ENCODE results near the gene OR2B2. TPM values are rescaled to one million over a fixed set of nuclear protein-coding genes. Genes with fewer than 3 reads are reported as not detected.

The OR2B2 gene
- total and polyA plus RNA-seq, 7 donors: not detected

DNA sequence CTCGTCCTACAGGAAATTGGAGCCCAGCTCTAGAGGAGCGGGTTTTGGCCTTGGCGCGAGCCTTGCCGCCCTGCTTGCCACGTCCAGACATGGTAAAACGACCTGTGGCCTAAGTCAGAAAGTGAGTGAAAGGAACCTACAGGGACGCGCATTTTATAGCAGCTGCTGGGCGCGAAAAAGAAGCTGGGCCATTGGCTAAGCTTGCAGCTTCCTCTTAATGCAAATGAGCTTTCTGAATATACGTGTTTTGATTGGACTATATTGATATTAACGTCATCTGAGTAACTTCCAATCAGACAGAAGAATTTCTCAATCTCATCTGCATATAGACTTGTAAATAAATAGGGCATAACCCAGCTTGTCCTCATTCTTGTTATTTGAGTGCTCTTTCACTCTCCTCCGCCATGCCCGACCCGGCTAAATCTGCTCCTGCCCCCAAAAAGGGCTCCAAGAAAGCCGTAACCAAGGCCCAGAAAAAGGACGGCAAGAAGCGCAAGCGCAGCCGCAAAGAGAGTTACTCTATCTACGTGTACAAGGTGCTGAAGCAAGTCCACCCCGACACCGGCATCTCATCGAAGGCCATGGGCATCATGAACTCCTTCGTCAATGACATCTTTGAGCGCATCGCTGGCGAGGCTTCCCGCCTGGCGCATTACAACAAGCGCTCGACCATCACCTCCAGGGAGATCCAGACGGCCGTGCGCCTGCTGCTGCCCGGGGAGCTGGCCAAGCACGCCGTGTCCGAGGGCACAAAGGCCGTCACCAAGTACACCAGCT, 18.9 kb downstream of the OR2B2 start:
- TF ChIP-seq, protein P1, sequence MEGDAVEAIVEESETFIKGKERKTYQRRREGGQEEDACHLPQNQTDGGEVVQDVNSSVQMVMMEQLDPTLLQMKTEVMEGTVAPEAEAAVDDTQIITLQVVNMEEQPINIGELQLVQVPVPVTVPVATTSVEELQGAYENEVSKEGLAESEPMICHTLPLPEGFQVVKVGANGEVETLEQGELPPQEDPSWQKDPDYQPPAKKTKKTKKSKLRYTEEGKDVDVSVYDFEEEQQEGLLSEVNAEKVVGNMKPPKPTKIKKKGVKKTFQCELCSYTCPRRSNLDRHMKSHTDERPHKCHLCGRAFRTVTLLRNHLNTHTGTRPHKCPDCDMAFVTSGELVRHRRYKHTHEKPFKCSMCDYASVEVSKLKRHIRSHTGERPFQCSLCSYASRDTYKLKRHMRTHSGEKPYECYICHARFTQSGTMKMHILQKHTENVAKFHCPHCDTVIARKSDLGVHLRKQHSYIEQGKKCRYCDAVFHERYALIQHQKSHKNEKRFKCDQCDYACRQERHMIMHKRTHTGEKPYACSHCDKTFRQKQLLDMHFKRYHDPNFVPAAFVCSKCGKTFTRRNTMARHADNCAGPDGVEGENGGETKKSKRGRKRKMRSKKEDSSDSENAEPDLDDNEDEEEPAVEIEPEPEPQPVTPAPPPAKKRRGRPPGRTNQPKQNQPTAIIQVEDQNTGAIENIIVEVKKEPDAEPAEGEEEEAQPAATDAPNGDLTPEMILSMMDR (IDR thresholded peaks at IDR 0.05): no peak
- H3K4me1 ChIP-seq: peaks cover 4% of the 10 kb centered on the region
- peak overlapping the region; percentile 37 for H3K27ac ChIP-seq
- DNase-seq (peak; percentile 66 to 80), ATAC-seq (peak; percentile 65 to 78 (median 72))
- no peaks in the 10 kb centered on the region for H3K36me3 ChIP-seq (ENCODE audit: insufficient read depth in 1 of 2, low read depth in 1 of 2)
- H3K27me3 ChIP-seq (ENCODE audit: insufficient read depth in 3 of 3, low read length in 2 of 3): peaks cover 0 to 31% (median 0%) of the 10 kb centered on the region in 3 donors
- peak overlapping the region; percentile 77 for H3K4me3 ChIP-seq
- 0 to 1% (median 0%) methylated on average over 41 of the region's 41 CpGs for WGBS, 3 donors
- intact Hi-C loops (cut with DNase I): loop anchor here (2.0 to 10.0 kb wide), 4 partner anchors 141 to 766 kb away; partner anchors contain the start of gene ZNF184 (in 1 of the 2)
- H3K9me3 ChIP-seq: no peaks in the 10 kb centered on the region

DNA sequence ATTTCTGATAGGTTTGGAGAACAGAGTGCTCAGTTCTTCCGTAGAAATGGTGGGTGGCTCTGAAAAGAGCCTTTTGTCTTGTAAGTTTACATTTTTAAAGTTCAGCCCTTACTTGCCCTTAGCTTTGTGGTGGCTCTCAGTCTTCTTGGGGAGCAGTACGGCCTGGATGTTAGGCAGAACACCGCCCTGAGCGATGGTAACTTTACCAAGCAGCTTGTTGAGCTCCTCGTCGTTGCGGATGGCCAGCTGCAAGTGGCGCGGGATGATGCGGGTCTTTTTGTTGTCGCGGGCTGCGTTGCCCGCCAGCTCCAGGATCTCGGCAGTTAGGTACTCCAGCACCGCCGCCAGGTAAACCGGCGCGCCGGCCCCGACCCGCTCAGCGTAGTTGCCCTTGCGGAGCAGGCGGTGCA, 19.5 kb downstream of the OR2B2 start:
- WGBS, 3 donors: 4 to 5% (median 4%) methylated on average over 26 of the region's 26 CpGs
- Histone ChIP-seq H3K36me3 (ENCODE audit: insufficient read depth in 1 of 2, low read depth in 1 of 2) (no peaks in the 10 kb centered on the region), H3K27ac (peak overlapping the region; percentile 37), H3K4me3 (peak overlapping the region; percentile 77), H3K9me3 (no peaks in the 10 kb centered on the region), H3K27me3 (ENCODE audit: insufficient read depth in 3 of 3, low read length in 2 of 3) (peaks cover 0 to 33% (median 0%) of the 10 kb centered on the region in 3 donors), H3K4me1 (peaks cover 4% of the 10 kb centered on the region)
- DNase-seq (no peak), ATAC-seq (no peak)
- TF ChIP-seq, protein P1 (IDR thresholded peaks at IDR 0.05): no peak
- intact Hi-C loops (cut with DNase I): loop anchor here (2.0 to 10.0 kb wide), 4 partner anchors 140 to 765 kb away; partner anchors contain the start of gene ZNF184 (in 1 of the 2)

DNA sequence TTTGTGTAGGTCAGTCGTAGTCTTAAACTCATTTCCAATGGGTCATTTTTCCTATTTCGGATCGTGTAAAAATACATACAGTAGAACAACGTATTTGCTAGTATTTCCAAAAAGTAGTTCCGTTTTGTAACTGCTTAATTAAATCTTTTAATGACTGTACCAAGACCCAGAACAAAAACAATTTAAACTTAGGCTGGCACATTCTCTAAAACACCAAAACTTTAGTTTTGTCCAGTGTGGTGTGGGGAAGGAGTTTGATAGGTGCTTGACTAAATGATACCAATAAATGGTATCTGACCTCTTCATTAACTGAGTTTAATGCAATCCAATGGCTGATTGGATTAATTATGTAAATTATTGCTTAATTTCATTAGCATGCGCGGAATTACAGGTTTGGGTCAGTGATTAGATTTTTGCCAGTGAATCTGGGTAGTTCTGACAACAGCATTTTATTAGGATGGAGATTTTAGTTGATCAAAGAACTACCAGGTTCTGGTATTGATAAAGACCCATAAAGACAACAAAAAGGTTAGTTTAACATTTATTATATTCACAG, 20.8 kb downstream of the OR2B2 start:
- Histone ChIP-seq H3K27me3 (ENCODE audit: insufficient read depth in 3 of 3, low read length in 2 of 3) (peaks cover 0 to 40% (median 0%) of the 10 kb centered on the region in 3 donors), H3K9me3 (no peaks in the 10 kb centered on the region), H3K4me3 (peak overlapping the region; percentile 54), H3K36me3 (ENCODE audit: insufficient read depth in 1 of 2, low read depth in 1 of 2) (no peaks in the 10 kb centered on the region), H3K4me1 (peaks cover 4% of the 10 kb centered on the region), H3K27ac (no peak overlapping the region)
- TF ChIP-seq, protein P1 (IDR thresholded peaks at IDR 0.05): no peak
- no peak for ATAC-seq
- 50 to 56% (median 51%) methylated on average over 7 of the region's 7 CpGs for WGBS, 3 donors
- DNase-seq: no peak
- intact Hi-C loops (cut with DNase I): loop anchor here (5.0 to 10.0 kb wide), 3 partner anchors 139 to 764 kb away; no protein-coding TSS in a partner anchor

DNA sequence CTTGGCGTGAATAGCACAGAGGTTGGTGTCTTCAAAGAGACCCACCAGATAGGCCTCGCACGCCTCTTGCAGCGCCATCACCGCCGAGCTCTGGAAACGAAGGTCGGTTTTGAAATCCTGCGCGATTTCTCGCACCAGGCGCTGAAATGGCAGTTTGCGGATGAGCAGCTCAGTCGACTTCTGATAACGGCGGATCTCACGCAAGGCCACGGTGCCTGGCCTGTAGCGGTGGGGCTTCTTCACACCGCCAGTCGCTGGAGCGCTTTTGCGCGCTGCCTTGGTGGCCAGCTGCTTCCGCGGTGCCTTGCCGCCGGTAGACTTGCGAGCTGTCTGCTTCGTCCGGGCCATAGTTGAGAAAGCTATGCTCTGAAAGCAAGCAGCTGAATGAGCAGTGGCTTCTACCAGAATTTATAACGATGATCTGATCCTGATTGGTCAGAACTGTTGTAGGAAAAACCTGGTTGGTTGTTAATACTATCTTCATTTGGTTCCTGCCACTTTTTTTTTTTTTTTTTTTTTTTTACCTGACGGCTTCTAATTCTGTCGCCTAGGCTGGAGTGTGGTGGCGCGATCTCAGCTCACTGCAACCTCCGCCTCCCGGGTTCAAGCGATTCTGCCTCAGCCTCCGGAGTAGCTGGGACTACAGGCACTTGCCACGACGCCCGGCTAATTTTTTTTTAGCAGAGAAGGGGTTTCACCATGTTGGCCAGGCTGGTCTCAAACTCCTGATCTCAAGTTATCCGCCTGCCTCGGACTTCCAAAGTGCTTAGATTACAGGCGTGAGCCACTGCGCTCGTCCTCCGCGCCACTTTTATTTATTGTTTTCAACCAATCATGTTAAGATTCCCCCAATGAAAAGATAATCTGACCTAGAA, 21.5 kb downstream of the OR2B2 start:
- 2 to 3% (median 3%) methylated on average over 49 to 50 of the region's 50 CpGs for WGBS, 3 donors
- intact Hi-C loops (cut with DNase I): loop anchor here (5.0 to 10.0 kb wide), 3 partner anchors 138 to 763 kb away; no protein-coding TSS in a partner anchor
- H3K4me1 ChIP-seq: peaks cover 4% of the 10 kb centered on the region
- peak in 1 of 4 donors; percentile 45 for ATAC-seq
- no peak overlapping the region for H3K27ac ChIP-seq
- H3K9me3 ChIP-seq: no peaks in the 10 kb centered on the region
- no peaks in the 10 kb centered on the region for H3K36me3 ChIP-seq (ENCODE audit: insufficient read depth in 1 of 2, low read depth in 1 of 2)
- TF ChIP-seq, protein P1 (IDR thresholded peaks at IDR 0.05): no peak
- DNase-seq: peak; percentile 24 to 58
- H3K27me3 ChIP-seq (ENCODE audit: insufficient read depth in 3 of 3, low read length in 2 of 3): peaks cover 0 to 40% (median 0%) of the 10 kb centered on the region in 3 donors
- H3K4me3 ChIP-seq: peak overlapping the region; percentile 54

All from psoas muscle (tissue), 8 donors.